HG02763 (cell line): Measurements from ENCODE around the gene GMPR2.

Source experiments
- ATAC-seq: cut with Tn5 transposase; IDR thresholded peaks from one replicate; pipeline ENCODE4 v1.9.1; 2021; ENCODE audit warnings: mild to moderate bottlenecking, moderate library complexity; ENCODE audit not compliant: unreplicated experiment

Gene GMPR2

DNA sequence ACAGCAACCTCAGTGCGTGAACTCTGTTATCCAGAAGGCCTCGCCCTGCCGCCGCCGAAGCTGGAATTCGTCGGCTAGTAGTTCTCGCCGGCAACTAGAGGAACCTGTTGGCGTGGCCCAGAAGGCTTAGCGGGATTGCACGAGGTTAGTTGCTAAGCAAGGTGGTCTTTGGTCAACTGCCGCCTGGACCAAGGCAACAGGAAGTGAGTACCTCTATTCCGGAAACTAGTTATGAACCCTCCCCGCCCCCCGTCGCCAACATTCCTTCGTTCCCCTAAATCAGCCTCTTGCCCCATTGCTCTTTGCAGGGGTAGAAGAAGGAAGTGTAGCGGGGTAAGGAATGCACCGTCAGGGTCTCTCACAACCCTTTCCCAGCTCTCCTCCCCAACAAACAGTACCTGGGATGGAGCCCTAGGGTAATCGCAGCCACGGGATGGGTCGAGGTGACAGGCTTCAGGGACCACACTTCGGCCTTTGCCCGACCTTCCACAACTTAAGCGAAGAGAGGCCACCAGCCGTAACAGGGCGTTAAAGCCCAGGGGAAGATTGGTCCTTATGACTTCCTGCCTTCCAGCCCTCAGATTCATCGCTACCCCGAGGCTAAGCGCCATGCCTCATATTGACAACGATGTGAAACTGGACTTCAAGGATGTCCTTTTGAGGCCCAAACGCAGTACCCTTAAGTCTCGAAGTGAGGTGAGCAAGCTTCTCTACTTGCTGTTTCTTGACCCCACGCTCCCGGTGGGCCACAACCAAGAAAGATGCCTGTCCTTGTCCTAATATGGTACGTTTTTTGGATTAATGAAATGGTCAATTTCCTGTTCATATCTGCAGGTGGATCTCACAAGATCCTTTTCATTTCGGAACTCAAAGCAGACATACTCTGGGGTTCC is at the start of gene GMPR2:
GMPR2 (plus strand) TSS at position 285 of the 893 bp plus-strand sequence; CDS start at position 610, 325 bp downstream.
- peak; percentile 52 for ATAC-seq

DNA sequence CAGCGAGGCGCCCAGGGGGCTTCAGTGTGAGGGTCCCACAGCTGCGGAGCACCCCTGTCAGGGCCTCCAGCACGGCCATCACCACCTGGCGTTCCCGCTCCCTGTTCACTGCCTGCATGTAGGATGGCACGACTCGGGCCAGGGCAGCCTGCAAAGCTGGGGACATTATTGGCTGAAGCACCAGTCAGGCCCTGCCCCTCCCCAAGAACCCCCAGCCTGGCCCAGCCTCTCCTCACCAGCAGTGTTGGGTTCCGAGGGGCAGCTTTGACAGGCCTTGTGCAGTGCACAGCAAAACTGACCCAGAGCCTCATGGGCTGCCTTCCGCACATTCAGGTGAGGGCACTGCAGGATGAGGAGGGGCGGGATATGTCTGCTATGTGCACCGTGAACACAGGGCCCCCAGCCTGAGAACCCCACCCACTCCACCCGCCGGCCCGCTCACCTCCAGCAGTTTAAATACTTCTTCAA is 49.7 kb upstream of the GMPR2 start:
- ATAC-seq, result no peak

GRCh38 chr14:24184104-24184970 is 48.4 kb upstream of the GMPR2 start:
- no peak for ATAC-seq

DNA sequence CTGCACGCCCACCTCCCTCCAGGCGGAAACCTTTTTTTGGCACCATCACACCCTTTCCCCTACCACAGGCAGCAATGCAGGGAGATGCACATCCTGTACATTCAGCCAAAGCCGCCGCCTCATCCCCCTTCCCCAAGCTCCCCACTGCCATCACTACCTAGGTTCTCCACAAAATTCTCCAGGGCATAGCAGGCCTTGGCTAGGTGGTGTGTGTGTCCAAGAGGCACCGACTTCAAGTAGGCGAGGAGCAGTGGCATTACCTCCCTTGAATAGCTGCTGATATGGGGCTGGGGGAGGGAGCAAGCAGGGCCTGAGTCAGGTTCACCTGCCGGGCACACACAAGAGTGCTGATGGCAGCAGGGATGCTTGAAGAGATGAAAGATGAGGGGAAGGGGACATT is 47.7 kb upstream of the GMPR2 start:
- ATAC-seq, result no peak

- no peak for ATAC-seq
These were observed 47.0 kb upstream of the GMPR2 start for GRCh38 chr14:24185741-24186140.

GRCh38 chr14:24186831-24187538 is 45.7 kb upstream of the GMPR2 start:
- no peak for ATAC-seq

DNA sequence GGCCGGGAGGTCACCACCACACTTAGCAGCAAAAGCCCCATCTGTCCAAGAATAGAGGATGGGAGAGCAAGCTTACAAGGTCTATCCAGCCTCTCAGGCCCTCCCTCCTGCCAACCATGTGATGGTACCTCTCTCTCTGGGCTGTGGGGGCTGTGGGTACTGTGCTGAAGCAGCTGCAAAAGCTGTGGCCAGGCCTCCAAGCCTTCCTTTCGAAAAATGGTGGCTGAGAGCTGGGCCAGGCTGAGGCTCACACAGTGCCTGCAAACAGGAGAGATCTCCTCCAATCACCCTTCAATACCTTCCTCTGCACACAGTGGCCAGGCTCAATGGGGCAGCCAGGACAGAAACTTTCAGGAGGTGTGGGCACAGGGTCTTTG is 45.2 kb upstream of the GMPR2 start:
- ATAC-seq, result no peak

- peak; percentile 85 for ATAC-seq
These were observed 44.3 kb upstream of the GMPR2 start, which contains the start of gene IPO4 for GRCh38 chr14:24188251-24189058. Gene IPO4, minus strand, starts transcription at chr14:24188816. Its CDS starts 29 bp downstream, at chr14:24188787.

DNA sequence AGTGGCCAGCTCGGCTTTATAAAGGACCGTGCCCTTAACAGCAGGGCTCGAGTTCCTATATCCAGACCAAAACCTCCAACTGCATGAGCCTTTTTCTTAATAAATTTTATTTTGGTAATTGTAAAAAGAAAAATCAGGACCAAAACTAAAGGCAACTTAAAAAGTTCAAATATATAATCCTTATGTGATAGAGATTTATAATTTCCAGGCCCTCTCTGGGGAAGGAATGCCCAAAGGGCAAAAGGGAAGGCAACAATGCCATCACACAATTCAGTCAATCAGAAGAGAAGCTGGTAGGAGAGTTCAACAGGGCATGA is 43.7 kb upstream of the GMPR2 start:
- no peak for ATAC-seq

DNA sequence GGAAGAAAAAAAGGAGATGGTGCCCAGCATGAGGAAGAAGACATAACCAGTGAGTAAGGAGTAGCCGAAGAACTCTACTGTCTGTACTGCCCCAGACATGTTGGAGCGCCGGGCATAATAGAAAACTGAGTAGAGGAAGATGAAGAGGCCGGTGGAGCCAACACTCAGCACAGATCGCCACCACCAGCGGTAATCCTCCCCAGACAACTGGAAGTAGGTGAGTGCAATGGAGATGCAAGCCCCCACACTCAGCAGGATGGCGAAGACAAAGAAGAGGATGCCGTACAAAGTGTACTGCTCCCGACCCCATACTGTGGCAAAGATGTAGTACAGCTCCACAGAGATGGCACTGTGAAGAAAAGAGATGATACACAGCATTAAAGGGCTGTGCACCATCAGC is 43.3 kb upstream of the GMPR2 start:
- ATAC-seq, result no peak

GRCh38 chr14:24190416-24190815 is 42.3 kb upstream of the GMPR2 start:
- ATAC-seq, result no peak

GRCh38 chr14:24192933-24193332 is 39.8 kb upstream of the GMPR2 start:
- ATAC-seq, result no peak

DNA sequence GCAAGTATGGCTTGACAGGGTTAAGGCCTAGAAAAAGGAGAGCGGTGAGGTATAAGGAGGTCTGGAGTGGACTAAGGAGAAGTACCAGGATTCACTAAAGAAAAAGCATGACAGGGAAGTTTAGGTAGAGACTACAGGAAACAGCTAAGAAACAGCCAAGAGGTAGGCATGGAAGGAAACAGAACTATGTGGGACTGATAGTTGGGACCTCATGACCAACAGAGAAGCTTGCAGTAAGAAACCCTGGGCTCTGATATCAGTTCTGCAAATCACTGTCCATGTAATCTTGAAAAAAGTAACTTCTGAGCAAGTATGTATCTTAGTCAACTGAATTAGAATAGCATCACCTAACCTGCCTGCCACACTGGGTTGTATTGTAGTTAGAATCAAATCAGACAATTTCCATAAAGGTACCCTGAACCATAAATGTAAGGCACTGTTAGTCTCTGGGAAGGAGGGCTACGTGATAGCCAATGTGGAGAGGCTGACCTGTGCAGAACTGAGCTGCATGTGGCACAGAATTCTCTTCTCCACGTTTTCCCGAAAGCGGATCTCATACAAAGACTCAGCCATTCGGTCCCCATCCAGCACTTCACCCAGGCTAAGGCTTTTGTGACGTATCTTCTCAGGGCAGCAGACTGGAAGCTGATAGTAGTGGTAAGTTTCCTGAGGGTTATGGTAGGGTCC is 38.4 kb upstream of the GMPR2 start:
- no peak for ATAC-seq

GRCh38 chr14:24194873-24195185 is 37.9 kb upstream of the GMPR2 start:
- ATAC-seq, result no peak

DNA sequence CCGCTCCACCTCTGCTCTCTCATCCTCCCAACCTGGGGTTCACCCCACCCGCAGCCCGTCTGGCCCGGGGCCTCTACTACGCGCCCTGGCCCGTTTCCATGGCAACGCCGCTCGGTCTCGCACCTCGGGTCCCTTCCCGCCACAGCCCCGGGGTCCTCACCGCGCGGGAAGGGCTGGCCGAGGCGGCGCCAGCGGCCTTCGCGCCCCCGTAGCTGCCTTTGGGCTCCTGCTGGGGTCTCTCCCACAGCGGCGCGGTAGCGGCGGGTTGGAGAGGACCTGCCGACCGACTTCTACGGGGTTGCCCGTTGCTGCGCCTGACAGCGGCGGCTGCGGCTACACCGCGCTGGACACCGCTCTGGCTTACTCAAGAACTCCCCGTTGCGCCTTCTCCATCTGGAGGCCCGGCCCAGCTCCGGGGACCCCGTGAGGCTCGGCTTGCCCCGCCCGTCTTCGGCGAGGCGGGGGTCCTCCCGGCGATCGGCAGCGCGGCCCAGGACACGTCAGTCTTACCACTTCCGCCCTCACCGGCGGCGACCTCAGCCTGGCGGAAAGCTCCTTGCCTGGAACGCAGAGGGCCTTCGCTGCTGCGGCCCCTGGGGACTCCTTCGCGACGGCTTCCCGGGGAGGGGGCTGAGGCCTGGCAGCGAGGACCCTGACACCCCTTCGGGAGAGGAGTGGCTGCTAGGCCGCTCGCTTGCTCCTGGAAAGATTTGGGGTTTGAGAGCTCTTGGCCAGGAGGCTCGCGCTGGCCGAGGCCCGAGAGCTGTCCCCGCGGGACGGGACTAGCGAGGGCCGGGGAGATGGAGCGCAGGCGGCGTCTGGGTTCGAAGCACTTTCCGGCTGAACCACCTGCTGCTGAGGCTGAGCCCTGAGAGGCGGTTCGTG is 37.3 kb upstream of the GMPR2 start, which contains the start of gene TM9SF1:
TM9SF1 (minus strand) TSS at position 256 of the 885 bp plus-strand sequence. CDS start 422 bp downstream, outside the sequence.
- ATAC-seq, result peak; percentile 80

DNA sequence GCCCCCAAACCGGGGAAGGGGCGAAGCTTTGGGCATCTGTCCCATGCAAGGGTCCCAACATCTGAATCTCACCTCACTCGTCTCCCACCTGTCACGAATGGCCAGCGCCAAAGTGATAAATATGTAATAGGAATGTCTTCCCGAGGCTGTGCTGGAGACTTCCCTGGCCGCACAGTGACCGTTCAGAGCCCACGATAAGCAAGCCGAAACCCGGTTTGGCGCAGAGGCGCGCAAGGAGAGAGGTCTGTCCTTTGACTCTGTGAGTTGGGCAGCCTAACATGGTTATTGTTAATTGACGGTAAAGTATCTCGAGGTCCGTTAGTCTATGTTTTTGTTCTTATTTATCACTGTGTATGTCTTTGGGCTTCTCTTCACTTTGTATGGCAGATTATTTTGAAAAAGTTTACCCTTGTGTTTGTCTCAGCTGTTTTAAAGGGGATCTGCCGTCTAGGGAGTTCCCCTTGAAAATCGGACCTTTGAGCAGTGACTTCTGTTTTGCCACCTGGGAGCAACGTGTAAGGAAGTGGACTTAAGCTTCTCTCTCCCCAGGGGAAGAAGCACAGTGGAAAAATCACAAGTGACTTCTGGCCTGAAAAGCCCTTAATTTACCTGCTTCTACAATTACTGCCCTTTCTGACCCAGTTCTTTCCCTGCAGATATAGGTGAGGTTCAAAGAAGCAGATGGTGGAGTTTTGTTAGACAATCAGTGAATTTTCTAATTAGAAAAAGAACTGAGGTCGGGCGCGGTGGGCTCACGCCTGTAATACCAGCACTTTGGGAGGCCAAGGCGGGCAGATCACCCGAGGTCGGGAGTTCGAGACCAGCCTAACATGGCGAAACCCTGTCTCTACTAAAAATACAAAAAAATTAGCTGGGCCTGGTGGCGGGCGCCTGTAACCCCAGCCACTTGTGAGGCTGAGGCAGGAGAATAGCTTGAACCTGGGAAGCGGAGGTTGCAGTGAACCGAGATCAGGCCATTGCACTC is 36.4 kb upstream of the GMPR2 start:
- no peak for ATAC-seq

DNA sequence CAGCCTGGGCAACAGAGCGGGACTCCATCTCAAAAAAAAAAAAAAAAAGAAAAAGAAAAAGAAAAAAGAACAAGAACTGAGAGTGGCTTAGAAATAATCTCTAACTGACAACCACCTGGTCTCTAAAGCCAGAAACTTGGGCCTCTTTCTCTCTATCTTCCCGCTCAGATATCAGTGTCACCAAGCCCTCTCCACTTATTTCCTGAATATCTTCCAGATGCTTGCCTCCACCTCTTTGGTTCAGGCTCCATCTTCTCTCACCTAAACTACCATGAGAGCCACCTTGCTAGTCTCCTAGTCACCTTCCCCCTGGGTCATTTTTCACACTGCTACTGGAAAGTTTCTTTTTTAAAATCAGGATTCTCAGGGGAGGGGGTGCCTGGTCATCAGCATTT is 35.7 kb upstream of the GMPR2 start:
- ATAC-seq, result no peak
